Esophagus (tissue), 2 donors: ENCODE data around the gene SLC9A3. TPM values are rescaled to one million over a fixed set of nuclear protein-coding genes. Genes with fewer than 3 reads are reported as not detected.

Experiments used
- H3K27ac ChIP-seq, 2 donors: one replicate each; pipeline ENCODE4 v1.5.1; 2013; ENCODE audit warnings: low read depth in 2 of 2, mild to moderate bottlenecking in 2 of 2, inconsistent platforms in 1 of 2, low read length in 1 of 2, moderate library complexity in 1 of 2
- H3K27me3 ChIP-seq, 2 donors: one replicate each; pipeline ENCODE4 v1.6.1; 2013; ENCODE audit warnings: low read length in 2 of 2, control low read depth in 1 of 2, mild to moderate bottlenecking in 1 of 2; ENCODE audit not compliant: insufficient read depth in 2 of 2, control insufficient read depth in 1 of 2
- H3K36me3 ChIP-seq, 2 donors: one replicate each; pipeline ENCODE4 v1.6.1; 2013; ENCODE audit warnings: low read length in 1 of 2; ENCODE audit not compliant: control insufficient read depth in 2 of 2, insufficient read depth in 2 of 2
- H3K4me1 ChIP-seq, 2 donors: one replicate each; pipeline ENCODE4 v1.6.1; 2013; ENCODE audit warnings: low read length in 1 of 2; ENCODE audit not compliant: control insufficient read depth in 2 of 2, insufficient read depth in 2 of 2
- H3K4me3 ChIP-seq, 2 donors: one replicate each; pipeline ENCODE4 v1.5.1; 2013; ENCODE audit warnings: low read length in 2 of 2, mild to moderate bottlenecking in 2 of 2, low read depth in 1 of 2, moderate library complexity in 1 of 2
- H3K9me3 ChIP-seq, 2 donors: one replicate each; pipeline ENCODE4 v1.6.1; 2013; ENCODE audit warnings: mild to moderate bottlenecking in 2 of 2, low read depth in 1 of 2, low read length in 1 of 2, moderate library complexity in 1 of 2; ENCODE audit not compliant: control insufficient read depth in 2 of 2, insufficient read depth in 1 of 2
- WGBS, 2 donors: extraction: QIAGEN DNeasy Blood & Tissue Kit; methylation state at CpG; one replicate each; pipeline ENCODE4 v1.1.7; 2013; 5-methylcytosine and 5-hydroxymethylcytosine counted together
- polyA plus RNA-seq, 2 donors: library from polyadenylated mRNA; stranded (reverse); fragments of 200-250 nt; gene quantifications; one replicate each; pipeline ENCODE4 v1.2.3, GENCODE V29; 2013
- donor health status: healthy with polysubstance abuse.
- donor health status: Bipolar disorder and iron deficiency.

SLC9A3 gene
- polyA plus RNA-seq, 2 donors = 1.9 to 4.4 TPM

- peak within 1 kb of the TSS; percentile 89 to 99 for H3K4me3 ChIP-seq
- H3K36me3 ChIP-seq = peaks cover 1 to 10% of the 10 kb centered on the region in 2 donors
- WGBS, 2 donors = 5 to 7% methylated on average over 44 to 73 of the region's 73 CpGs
- H3K4me1 ChIP-seq = peaks cover 10 to 20% of the 10 kb centered on the region in 2 donors
- H3K27ac ChIP-seq = peak within 1 kb of the TSS; percentile 78 to 88
- no peaks in the 10 kb centered on the region for H3K27me3 ChIP-seq
- no peaks in the 10 kb centered on the region for H3K9me3 ChIP-seq
Measured at GRCh38 chr5:442335-443238, 81.7 kb downstream of the SLC9A3 start, which contains the start of gene EXOC3. TSS of gene EXOC3 (plus strand) at chr5:443176. CDS start at chr5:446206, 3,030 bp downstream.

GRCh38 chr5:441996-442334 lies 82.3 kb downstream of the SLC9A3 start:
- H3K36me3 ChIP-seq = peaks cover 0 to 5% of the 10 kb centered on the region in 2 donors
- no peaks in the 10 kb centered on the region for H3K9me3 ChIP-seq
- peaks cover 8 to 15% of the 10 kb centered on the region in 2 donors for H3K4me1 ChIP-seq
- H3K4me3 ChIP-seq = peak overlapping the region; percentile 89 to 99
- WGBS, 2 donors = 90 to 94% methylated on average over 5 of the region's 5 CpGs
- H3K27me3 ChIP-seq = no peaks in the 10 kb centered on the region
- no peak overlapping the region for H3K27ac ChIP-seq

GRCh38 chr5:440401-441201 lies 83.6 kb downstream of the SLC9A3 start:
- no peak overlapping the region for H3K27ac ChIP-seq
- peaks cover 8 to 10% of the 10 kb centered on the region in 2 donors for H3K4me1 ChIP-seq
- H3K4me3 ChIP-seq = no peak overlapping the region
- H3K9me3 ChIP-seq = no peaks in the 10 kb centered on the region
- H3K27me3 ChIP-seq = no peaks in the 10 kb centered on the region
- 74 to 76% methylated on average over 18 of the region's 18 CpGs for WGBS, 2 donors
- H3K36me3 ChIP-seq = no peaks in the 10 kb centered on the region

GRCh38 chr5:439636-440035 lies 84.6 kb downstream of the SLC9A3 start:
- H3K9me3 ChIP-seq = no peaks in the 10 kb centered on the region
- peaks cover 8 to 10% of the 10 kb centered on the region in 2 donors for H3K4me1 ChIP-seq
- H3K27me3 ChIP-seq = no peaks in the 10 kb centered on the region
- H3K4me3 ChIP-seq = no peak overlapping the region
- no peak overlapping the region for H3K27ac ChIP-seq
- H3K36me3 ChIP-seq = no peaks in the 10 kb centered on the region
- 73 to 78% methylated on average over 14 of the region's 14 CpGs for WGBS, 2 donors

- Histone ChIP-seq H3K4me1 (peaks cover 8 to 10% of the 10 kb centered on the region in 2 donors), H3K4me3 (no peak overlapping the region), H3K27ac (no peak overlapping the region), H3K27me3 (no peaks in the 10 kb centered on the region), H3K9me3 (no peaks in the 10 kb centered on the region), H3K36me3 (no peaks in the 10 kb centered on the region)
- WGBS, 2 donors = 81 to 83% methylated on average over 8 of the region's 8 CpGs
Measured at GRCh38 chr5:439181-439580, 85.1 kb downstream of the SLC9A3 start.

- 75 to 77% methylated on average over 14 of the region's 14 CpGs for WGBS, 2 donors
- no peaks in the 10 kb centered on the region for H3K9me3 ChIP-seq
- H3K27me3 ChIP-seq = no peaks in the 10 kb centered on the region
- peaks cover 5 to 6% of the 10 kb centered on the region in 2 donors for H3K4me1 ChIP-seq
- H3K27ac ChIP-seq = no peak overlapping the region
- H3K4me3 ChIP-seq = no peak overlapping the region
- no peaks in the 10 kb centered on the region for H3K36me3 ChIP-seq
Measured at GRCh38 chr5:438481-438981, 85.7 kb downstream of the SLC9A3 start.

GRCh38 chr5:437281-437771 lies 86.9 kb downstream of the SLC9A3 start:
- 76 to 80% methylated on average over 18 of the region's 18 CpGs for WGBS, 2 donors
- H3K9me3 ChIP-seq = no peaks in the 10 kb centered on the region
- no peak overlapping the region for H3K27ac ChIP-seq
- H3K36me3 ChIP-seq = no peaks in the 10 kb centered on the region
- H3K4me3 ChIP-seq = no peak overlapping the region
- peaks cover 4 to 5% of the 10 kb centered on the region in 2 donors for H3K4me1 ChIP-seq
- no peaks in the 10 kb centered on the region for H3K27me3 ChIP-seq

- H3K36me3 ChIP-seq = no peaks in the 10 kb centered on the region
- H3K9me3 ChIP-seq = no peaks in the 10 kb centered on the region
- WGBS, 2 donors = 65 to 69% methylated on average over 5 of the region's 5 CpGs
- no peaks in the 10 kb centered on the region for H3K4me1 ChIP-seq
- H3K27me3 ChIP-seq = no peaks in the 10 kb centered on the region
- no peak overlapping the region for H3K27ac ChIP-seq
- H3K4me3 ChIP-seq = no peak overlapping the region
Measured at GRCh38 chr5:436641-436975, 87.6 kb downstream of the SLC9A3 start.

- no peaks in the 10 kb centered on the region for H3K9me3 ChIP-seq
- H3K4me1 ChIP-seq = peaks cover 0 to under 1% of the 10 kb centered on the region in 2 donors
- H3K4me3 ChIP-seq = no peak overlapping the region
- H3K27ac ChIP-seq = no peak overlapping the region
- 73 to 76% methylated on average over 18 of the region's 18 CpGs for WGBS, 2 donors
- no peaks in the 10 kb centered on the region for H3K36me3 ChIP-seq
- H3K27me3 ChIP-seq = no peaks in the 10 kb centered on the region
Measured at GRCh38 chr5:435961-436640, 88.1 kb downstream of the SLC9A3 start.
